Vagina (tissue), 2 donors: Measurements from ENCODE around the gene BBOX1.

Experiments
- POLR2A ChIP-seq, 2 donors: fragments of 450-650 bp; IDR thresholded peaks; one replicate each; pipeline ENCODE4 v1.6.1; 2017; ENCODE audit warnings: antibody characterized with exemption in 2 of 2, mild to moderate bottlenecking in 2 of 2, moderate library complexity in 2 of 2
- POLR2AphosphoS5 ChIP-seq, 2 donors: sonication (generic); formaldehyde crosslinking; IDR thresholded peaks; one replicate each; pipeline ENCODE4 v1.9.0; 2017; ENCODE audit warnings: antibody characterized with exemption in 2 of 2, mild to moderate bottlenecking in 2 of 2, low read depth in 1 of 2; ENCODE audit not compliant: insufficient read depth in 1 of 2
- TF ChIP-seq, protein P1 (sequence below), 3 experiments: fragments of 450-650 bp in 2 of 3; fragments of 200-600 bp in 1 of 3; sonication (generic) in 1 of 3; IDR thresholded peaks; one replicate each; pipeline ENCODE4 v1.5.1; 2017 to 2019; ENCODE audit warnings: antibody characterized with exemption in 3 of 3, mild to moderate bottlenecking in 2 of 3, moderate library complexity in 2 of 3

DNA sequence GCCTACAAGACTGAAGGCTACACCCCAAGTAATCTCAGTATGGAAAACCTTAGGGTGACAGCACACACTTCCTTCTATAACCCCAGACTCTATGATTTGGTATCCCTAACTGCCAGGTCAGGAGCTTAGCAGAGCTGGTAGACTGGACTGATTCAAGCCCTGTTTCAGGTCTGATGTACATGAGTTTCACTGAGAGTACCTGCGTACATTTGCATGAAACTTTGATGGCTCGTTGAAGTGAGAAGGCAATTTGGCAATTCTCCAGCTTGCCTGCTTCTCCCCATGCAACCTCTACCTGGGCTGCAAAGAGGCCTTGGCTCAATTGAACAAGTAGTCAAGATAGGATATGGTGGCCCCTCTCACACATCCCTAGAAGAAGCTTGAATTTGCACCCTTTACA, 36.5 kb upstream of the BBOX1 start:
- no peak for TF ChIP-seq POLR2A (IDR thresholded peaks at IDR 0.05)
- TF ChIP-seq, protein P1, sequence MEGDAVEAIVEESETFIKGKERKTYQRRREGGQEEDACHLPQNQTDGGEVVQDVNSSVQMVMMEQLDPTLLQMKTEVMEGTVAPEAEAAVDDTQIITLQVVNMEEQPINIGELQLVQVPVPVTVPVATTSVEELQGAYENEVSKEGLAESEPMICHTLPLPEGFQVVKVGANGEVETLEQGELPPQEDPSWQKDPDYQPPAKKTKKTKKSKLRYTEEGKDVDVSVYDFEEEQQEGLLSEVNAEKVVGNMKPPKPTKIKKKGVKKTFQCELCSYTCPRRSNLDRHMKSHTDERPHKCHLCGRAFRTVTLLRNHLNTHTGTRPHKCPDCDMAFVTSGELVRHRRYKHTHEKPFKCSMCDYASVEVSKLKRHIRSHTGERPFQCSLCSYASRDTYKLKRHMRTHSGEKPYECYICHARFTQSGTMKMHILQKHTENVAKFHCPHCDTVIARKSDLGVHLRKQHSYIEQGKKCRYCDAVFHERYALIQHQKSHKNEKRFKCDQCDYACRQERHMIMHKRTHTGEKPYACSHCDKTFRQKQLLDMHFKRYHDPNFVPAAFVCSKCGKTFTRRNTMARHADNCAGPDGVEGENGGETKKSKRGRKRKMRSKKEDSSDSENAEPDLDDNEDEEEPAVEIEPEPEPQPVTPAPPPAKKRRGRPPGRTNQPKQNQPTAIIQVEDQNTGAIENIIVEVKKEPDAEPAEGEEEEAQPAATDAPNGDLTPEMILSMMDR (IDR thresholded peaks at IDR 0.05) = no peak
- TF ChIP-seq POLR2AphosphoS5 (IDR thresholded peaks at IDR 0.05; ENCODE audit: insufficient read depth in 1 of 2, low read depth in 1 of 2) = no peak
